Bronchial epithelial cell (primary cell): ENCODE results near the gene DCLRE1B. TPM values are rescaled to one million over a fixed set of nuclear protein-coding genes. Genes with fewer than 3 reads are reported as not detected.

Source experiments
- DNase-seq: peaks from one replicate; pipeline ENCODE4 v3.0.0-alpha.2; 2010; ENCODE audit warnings: low read depth
- FAIRE-seq: peaks from 2 replicates; lab custom pipeline; 2011; peaks lifted over from hg19 to GRCh38; lab: Jason Lieb, UNC
- H3K27me3 ChIP-seq: 2 replicates; pipeline ENCODE4 v1.5.1; 2011; ENCODE audit warnings: low read length; ENCODE audit not compliant: control insufficient read depth, insufficient read depth
- H3K36me3 ChIP-seq: 2 replicates; pipeline ENCODE4 v1.5.1; 2011; ENCODE audit warnings: low read length; ENCODE audit not compliant: control insufficient read depth, insufficient read depth
- H3K4me3 ChIP-seq: 2 replicates; pipeline ENCODE4 v1.5.1; 2011; ENCODE audit warnings: mild to moderate bottlenecking, low read depth, low read length, control low read depth
- total RNA-seq: library from RNA; depleted of rRNA; stranded (reverse); fragments of >200 nt; gene quantifications from 2 replicates; pipeline ENCODE4 v1.2.1, GENCODE V29; 2014
- TF ChIP-seq, protein P1 (sequence below): IDR thresholded peaks from 2 replicates; pipeline ENCODE4 v1.5.1; 2011; ENCODE audit warnings: mild to moderate bottlenecking, moderate library complexity, low read length, control low read depth, inconsistent platforms; ENCODE audit not compliant: insufficient read depth, severe bottlenecking

Gene DCLRE1B
- total RNA-seq: 0.79 and 1.0 TPM in 2 replicates

DNA sequence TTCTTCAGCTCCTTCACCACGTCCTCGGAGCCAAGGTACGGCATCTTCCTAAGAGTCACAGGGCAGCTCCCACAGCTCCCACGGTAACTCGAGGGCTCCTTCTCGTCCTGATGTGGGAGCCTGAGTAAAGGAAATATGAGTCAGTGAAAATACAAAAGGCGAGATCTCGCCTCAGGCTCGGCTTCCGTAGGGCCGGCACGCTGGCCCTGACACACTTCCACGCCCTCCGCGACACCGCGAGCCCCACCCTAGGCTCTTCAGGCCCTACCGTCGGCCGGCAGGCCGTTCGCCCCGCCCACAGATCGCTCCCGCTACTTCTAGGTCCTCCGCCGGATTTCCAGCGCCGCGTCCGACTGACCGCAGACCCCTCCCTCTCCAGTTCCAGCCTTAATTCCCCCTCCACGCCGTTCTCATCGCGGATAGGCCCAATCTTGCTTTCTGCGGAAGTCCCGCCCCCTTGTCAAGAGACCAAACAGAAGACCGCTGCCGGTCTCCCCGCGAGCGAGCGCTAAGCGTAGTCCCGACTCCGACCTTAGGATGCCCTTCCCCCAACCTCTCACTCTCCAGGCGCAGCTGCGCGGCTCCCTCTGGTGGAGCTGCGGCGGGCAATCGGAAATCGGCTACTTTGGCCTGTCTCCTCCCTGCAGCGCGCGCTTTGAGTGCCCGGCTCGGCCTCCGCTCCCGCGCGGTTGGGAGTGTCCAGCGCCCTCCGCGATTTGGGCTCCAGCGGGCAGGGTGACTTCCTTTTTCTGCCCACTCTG is at the start of gene DCLRE1B, which contains the start of gene AP4B1:
Gene DCLRE1B, plus strand, starts transcription at position 653 of the 761 bp plus-strand sequence. CDS start 261 bp downstream, outside the sequence.
Gene AP4B1, minus strand, starts transcription at position 126 of the 761 bp plus-strand sequence. Its CDS starts 82 bp downstream, at position 44.
- Histone ChIP-seq H3K36me3 (peaks cover 3% of the 10 kb centered on the region), H3K4me3 (peak within 1 kb of the TSS; percentile 93), H3K27me3 (no peaks in the 10 kb centered on the region)
- DNase-seq (peak; percentile 98), FAIRE-seq (no peak)
- TF ChIP-seq, protein P1, sequence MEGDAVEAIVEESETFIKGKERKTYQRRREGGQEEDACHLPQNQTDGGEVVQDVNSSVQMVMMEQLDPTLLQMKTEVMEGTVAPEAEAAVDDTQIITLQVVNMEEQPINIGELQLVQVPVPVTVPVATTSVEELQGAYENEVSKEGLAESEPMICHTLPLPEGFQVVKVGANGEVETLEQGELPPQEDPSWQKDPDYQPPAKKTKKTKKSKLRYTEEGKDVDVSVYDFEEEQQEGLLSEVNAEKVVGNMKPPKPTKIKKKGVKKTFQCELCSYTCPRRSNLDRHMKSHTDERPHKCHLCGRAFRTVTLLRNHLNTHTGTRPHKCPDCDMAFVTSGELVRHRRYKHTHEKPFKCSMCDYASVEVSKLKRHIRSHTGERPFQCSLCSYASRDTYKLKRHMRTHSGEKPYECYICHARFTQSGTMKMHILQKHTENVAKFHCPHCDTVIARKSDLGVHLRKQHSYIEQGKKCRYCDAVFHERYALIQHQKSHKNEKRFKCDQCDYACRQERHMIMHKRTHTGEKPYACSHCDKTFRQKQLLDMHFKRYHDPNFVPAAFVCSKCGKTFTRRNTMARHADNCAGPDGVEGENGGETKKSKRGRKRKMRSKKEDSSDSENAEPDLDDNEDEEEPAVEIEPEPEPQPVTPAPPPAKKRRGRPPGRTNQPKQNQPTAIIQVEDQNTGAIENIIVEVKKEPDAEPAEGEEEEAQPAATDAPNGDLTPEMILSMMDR: peak; percentile 89

DNA sequence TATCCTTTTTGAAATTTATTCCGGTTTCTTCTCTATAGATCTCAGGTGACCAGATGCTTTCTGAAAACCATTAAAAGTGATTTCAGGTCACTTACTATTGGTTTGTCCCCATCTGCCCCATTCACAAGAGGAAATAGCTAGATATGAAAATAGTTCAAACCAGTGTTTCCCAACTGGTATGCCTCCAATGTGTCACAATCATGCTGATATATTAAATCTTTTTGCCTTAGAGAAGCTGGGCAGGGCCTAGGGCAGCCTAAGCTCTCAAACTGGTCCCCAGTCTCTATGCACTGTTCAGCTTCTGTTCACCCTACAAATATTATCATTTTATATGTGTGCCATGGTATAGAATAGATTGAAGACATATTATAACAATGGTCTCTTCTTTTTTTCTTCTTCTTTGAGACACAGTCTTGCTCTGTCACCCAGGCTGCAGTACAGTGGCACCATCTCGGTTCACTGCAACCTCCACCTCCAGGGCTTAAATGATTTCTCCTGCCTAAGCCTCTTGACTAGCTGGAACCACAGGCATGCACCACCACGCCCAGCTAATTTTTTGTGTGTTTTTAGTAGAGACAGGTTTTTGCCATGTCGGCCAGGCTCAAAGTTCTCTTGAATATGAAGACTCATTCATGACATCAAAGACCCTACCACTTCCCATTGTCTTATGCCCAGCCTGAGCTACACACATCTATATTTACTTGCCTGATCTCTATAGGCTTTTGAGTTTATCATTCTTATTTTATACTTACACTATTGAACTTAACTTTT is 49.3 kb upstream of the DCLRE1B start:
- FAIRE-seq (no peak), DNase-seq (no peak)
- no peak overlapping the region for H3K4me3 ChIP-seq
- H3K27me3 ChIP-seq: no peaks in the 10 kb centered on the region
- no peaks in the 10 kb centered on the region for H3K36me3 ChIP-seq
- TF ChIP-seq, protein P1: no peak

DNA sequence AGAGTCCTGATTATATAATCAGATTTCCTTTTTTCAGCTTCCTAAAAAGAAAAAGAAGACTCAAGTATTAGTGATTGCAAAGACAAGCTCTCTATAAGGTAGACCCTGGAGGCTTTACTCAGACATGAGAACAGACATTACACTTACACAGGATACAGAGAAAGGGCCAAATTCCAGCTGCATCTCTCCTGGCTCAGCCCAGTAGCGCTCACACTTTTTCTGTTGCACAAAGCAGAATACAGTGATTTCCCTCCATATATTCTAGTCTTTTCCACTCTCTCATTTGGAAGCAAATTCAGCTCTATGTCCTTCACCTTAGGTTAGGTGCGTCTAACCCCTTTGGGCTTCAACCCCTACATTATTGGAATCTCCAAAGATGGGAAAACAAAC is 48.7 kb upstream of the DCLRE1B start:
- FAIRE-seq (no peak), DNase-seq (no peak)
- Histone ChIP-seq H3K27me3 (no peaks in the 10 kb centered on the region), H3K4me3 (no peak overlapping the region), H3K36me3 (no peaks in the 10 kb centered on the region)
- TF ChIP-seq, protein P1: no peak

DNA sequence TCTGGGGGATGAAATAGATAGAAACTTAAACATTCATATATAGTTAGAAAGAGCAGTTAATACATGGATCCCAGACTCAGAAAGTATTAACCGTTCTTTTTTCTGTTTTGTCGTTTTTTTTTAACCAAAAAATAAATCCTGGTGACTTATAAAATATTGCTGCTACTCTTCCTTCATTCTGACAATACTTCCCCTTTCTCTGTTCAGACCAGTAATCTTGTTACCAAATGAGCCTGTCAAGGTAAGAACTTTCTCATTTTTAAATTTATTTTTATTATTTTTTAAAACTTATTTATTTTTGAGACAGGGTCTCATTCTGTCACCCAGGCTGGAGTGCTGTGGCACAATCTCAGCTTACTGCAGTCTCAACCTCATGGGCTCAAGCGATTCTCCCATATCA is 47.4 kb upstream of the DCLRE1B start:
- H3K4me3 ChIP-seq: no peak overlapping the region
- DNase-seq (no peak), FAIRE-seq (no peak)
- no peaks in the 10 kb centered on the region for H3K36me3 ChIP-seq
- H3K27me3 ChIP-seq: no peaks in the 10 kb centered on the region
- TF ChIP-seq, protein P1: no peak

DNA sequence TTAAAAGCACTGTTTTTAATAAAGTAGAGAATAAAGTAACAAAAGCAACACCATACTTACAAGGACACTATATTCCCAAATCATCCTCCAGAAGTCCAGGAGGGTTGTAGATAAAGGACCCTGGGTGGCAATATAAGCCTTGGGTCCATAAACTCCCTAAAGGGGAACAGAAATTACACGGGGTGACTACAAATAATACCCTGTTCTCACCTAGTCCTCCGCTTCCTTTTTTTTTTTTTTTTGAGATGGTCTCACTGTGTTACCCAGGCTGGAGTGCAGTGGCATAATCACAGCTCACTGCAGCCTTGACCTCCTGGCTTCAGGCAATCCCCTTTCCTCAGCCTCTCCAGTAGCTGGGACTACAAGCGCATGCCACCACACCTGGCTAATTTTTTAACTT is 46.7 kb upstream of the DCLRE1B start:
- TF ChIP-seq, protein P1: no peak
- Histone ChIP-seq H3K4me3 (no peak overlapping the region), H3K36me3 (no peaks in the 10 kb centered on the region), H3K27me3 (no peaks in the 10 kb centered on the region)
- FAIRE-seq (no peak), DNase-seq (no peak)
